HepG2 (cell line): ENCODE measurements around the gene DELE1.

Source experiments
- EZH2 ChIP-seq: conservative IDR thresholded peaks from 2 replicates; pipeline ENCODE4 v1.6.1; 2012; ENCODE audit warnings: mild to moderate bottlenecking, low read depth, low read length, moderate library complexity
- LCORL ChIP-seq, 2 experiments: fragments of 450-650 bp in 1 of 2; sonication (generic) in 1 of 2; formaldehyde crosslinking in 1 of 2; IDR thresholded peaks; 2 replicates each; pipeline versions ENCODE4 v1.5.0 to v1.6.1; 2017 to 2020; ENCODE audit warnings: antibody characterized with exemption in 1 of 2, missing genetic modification reagents in 1 of 2
- POLR2A ChIP-seq, 2 experiments: IDR thresholded peaks; 2 replicates each; pipeline ENCODE4 v1.6.1; 2011; ENCODE audit warnings: low read depth in 2 of 2, low read length in 2 of 2, mild to moderate bottlenecking in 1 of 2, moderate library complexity in 1 of 2; ENCODE audit not compliant: insufficient read depth in 1 of 2
- RAD21 ChIP-seq: fragments of 450-650 bp; formaldehyde crosslinking; IDR thresholded peaks from 2 replicates; pipeline ENCODE4 v1.5.0; 2020; ENCODE audit warnings: mild to moderate bottlenecking
- RFX1 ChIP-seq: fragments of 450-650 bp; IDR thresholded peaks from 2 replicates; pipeline ENCODE4 v1.6.1; 2017
- ZBTB44 ChIP-seq: sonication (generic); formaldehyde crosslinking; IDR thresholded peaks from 2 replicates; pipeline ENCODE4 v1.4.0; 2020; ENCODE audit warnings: missing genetic modification reagents
- ZNF224 ChIP-seq: sonication (generic); formaldehyde crosslinking; IDR thresholded peaks from 2 replicates; pipeline ENCODE4 v1.5.0; 2020; ENCODE audit warnings: mild to moderate bottlenecking, missing genetic modification reagents
- ZNF747 ChIP-seq: sonication (generic); formaldehyde crosslinking; IDR thresholded peaks from 2 replicates; pipeline ENCODE4 v1.8.1; 2023; ENCODE audit warnings: missing genetic modification reagents, mild to moderate bottlenecking, borderline replicate concordance
- ZNF777 ChIP-seq: sonication (generic); formaldehyde crosslinking; IDR thresholded peaks from 2 replicates; pipeline ENCODE4 v1.4.0; 2020; ENCODE audit warnings: missing genetic modification reagents
- ZNF781 ChIP-seq: sonication (generic); formaldehyde crosslinking; IDR thresholded peaks from 2 replicates; pipeline ENCODE4 v1.5.1; 2020; ENCODE audit warnings: borderline replicate concordance, mild to moderate bottlenecking, missing genetic modification reagents; ENCODE audit errors: not compliant biosample characterization
- TF ChIP-seq, protein P1 (sequence below): sonication (generic); formaldehyde crosslinking; IDR thresholded peaks from 2 replicates; pipeline ENCODE4 v1.4.0; 2020; ENCODE audit warnings: missing genetic modification reagents; ENCODE audit errors: not compliant biosample characterization
- TF ChIP-seq, protein P2 (sequence below): sonication (generic); formaldehyde crosslinking; IDR thresholded peaks from 2 replicates; pipeline ENCODE4 v1.4.0; 2020; ENCODE audit warnings: mild to moderate bottlenecking, missing genetic modification reagents

- TF ChIP-seq ZNF777 (CRISPR knock-in tag) (no peak), ZNF747 (no peak), POLR2A (IDR thresholded peaks at IDR 0.05; ENCODE audit: insufficient read depth in 1 of 2, low read depth in 2 of 2, low read length in 2 of 2) (no peak), RFX1 (no peak), EZH2 (no peak), RAD21 (no peak), ZNF781 (no peak), ZBTB44 (no peak), ZNF224 (CRISPR knock-in tag) (no peak), LCORL (IDR thresholded peaks at IDR 0.05) (no peak), LCORL (CRISPR knock-in tag; IDR thresholded peaks at IDR 0.05) (no peak)
- TF ChIP-seq, protein P1, sequence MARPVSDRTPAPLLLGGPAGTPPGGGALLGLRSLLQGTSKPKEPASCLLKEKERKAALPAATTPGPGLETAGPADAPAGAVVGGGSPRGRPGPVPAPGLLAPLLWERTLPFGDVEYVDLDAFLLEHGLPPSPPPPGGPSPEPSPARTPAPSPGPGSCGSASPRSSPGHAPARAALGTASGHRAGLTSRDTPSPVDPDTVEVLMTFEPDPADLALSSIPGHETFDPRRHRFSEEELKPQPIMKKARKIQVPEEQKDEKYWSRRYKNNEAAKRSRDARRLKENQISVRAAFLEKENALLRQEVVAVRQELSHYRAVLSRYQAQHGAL (CRISPR knock-in tag) = no peak
- TF ChIP-seq, protein P2, sequence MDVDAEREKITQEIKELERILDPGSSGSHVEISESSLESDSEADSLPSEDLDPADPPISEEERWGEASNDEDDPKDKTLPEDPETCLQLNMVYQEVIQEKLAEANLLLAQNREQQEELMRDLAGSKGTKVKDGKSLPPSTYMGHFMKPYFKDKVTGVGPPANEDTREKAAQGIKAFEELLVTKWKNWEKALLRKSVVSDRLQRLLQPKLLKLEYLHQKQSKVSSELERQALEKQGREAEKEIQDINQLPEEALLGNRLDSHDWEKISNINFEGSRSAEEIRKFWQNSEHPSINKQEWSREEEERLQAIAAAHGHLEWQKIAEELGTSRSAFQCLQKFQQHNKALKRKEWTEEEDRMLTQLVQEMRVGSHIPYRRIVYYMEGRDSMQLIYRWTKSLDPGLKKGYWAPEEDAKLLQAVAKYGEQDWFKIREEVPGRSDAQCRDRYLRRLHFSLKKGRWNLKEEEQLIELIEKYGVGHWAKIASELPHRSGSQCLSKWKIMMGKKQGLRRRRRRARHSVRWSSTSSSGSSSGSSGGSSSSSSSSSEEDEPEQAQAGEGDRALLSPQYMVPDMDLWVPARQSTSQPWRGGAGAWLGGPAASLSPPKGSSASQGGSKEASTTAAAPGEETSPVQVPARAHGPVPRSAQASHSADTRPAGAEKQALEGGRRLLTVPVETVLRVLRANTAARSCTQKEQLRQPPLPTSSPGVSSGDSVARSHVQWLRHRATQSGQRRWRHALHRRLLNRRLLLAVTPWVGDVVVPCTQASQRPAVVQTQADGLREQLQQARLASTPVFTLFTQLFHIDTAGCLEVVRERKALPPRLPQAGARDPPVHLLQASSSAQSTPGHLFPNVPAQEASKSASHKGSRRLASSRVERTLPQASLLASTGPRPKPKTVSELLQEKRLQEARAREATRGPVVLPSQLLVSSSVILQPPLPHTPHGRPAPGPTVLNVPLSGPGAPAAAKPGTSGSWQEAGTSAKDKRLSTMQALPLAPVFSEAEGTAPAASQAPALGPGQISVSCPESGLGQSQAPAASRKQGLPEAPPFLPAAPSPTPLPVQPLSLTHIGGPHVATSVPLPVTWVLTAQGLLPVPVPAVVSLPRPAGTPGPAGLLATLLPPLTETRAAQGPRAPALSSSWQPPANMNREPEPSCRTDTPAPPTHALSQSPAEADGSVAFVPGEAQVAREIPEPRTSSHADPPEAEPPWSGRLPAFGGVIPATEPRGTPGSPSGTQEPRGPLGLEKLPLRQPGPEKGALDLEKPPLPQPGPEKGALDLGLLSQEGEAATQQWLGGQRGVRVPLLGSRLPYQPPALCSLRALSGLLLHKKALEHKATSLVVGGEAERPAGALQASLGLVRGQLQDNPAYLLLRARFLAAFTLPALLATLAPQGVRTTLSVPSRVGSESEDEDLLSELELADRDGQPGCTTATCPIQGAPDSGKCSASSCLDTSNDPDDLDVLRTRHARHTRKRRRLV = no peak
Observed at GRCh38 chr5:141902015-141902814, 21.5 kb upstream of the DELE1 start.
